KMS-11 (cell line): ENCODE data around the gene SBNO1.
"Not testable (repeated sequence)": the region's sequence is repeated elsewhere in the genome, so short reads cannot be mapped to it uniquely, and the experiment has no call there.

Source experiments
- H2AFZ ChIP-seq: fragments of 200-600 bp; sonication (generic); 2 replicates; pipeline ENCODE4 v1.6.1; 2016; ENCODE audit warnings: antibody characterized with exemption, mixed run types, low read depth
- H3K27ac ChIP-seq: fragments of 200-600 bp; sonication (generic); 2 replicates; pipeline ENCODE4 v1.6.1; 2016; ENCODE audit warnings: mild to moderate bottlenecking, mixed run types
- H3K27me3 ChIP-seq: fragments of 200-600 bp; sonication (generic); 2 replicates; pipeline ENCODE4 v1.6.1; 2017; ENCODE audit warnings: mild to moderate bottlenecking, low read depth, mixed run types, moderate library complexity; ENCODE audit not compliant: insufficient read depth
- H3K36me3 ChIP-seq: fragments of 200-600 bp; sonication (generic); 2 replicates; pipeline ENCODE4 v1.6.1; 2017; ENCODE audit warnings: mild to moderate bottlenecking, mixed run types; ENCODE audit not compliant: insufficient read depth
- H3K4me1 ChIP-seq: fragments of 200-600 bp; sonication (generic); 2 replicates; pipeline ENCODE4 v1.6.1; 2016; ENCODE audit warnings: mild to moderate bottlenecking, low read depth, mixed run types; ENCODE audit not compliant: poor library complexity, severe bottlenecking
- H3K4me2 ChIP-seq: fragments of 200-600 bp; sonication (generic); 2 replicates; pipeline ENCODE4 v1.7.0; 2016; ENCODE audit warnings: mild to moderate bottlenecking, mixed run types
- H3K4me3 ChIP-seq: fragments of 200-600 bp; sonication (generic); IDR thresholded peaks from 2 replicates; pipeline ENCODE4 v1.6.1; 2017; ENCODE audit warnings: low read depth, low read length, mixed read lengths; ENCODE audit not compliant: insufficient read depth
- H3K79me2 ChIP-seq: fragments of 200-600 bp; sonication (generic); 2 replicates; pipeline ENCODE4 v1.6.1; 2016; ENCODE audit warnings: low read depth, mixed run types; ENCODE audit not compliant: insufficient read depth
- H3K9ac ChIP-seq: fragments of 200-600 bp; sonication (generic); 2 replicates; pipeline ENCODE4 v1.6.1; 2016; ENCODE audit warnings: mild to moderate bottlenecking, mixed run types
- H4K20me1 ChIP-seq: fragments of 200-600 bp; sonication (generic); 2 replicates; pipeline ENCODE4 v1.6.1; 2016; ENCODE audit warnings: mild to moderate bottlenecking, mixed run types; ENCODE audit not compliant: insufficient read depth
- TF ChIP-seq, protein P1 (sequence below): fragments of 200-600 bp; sonication (generic); conservative IDR thresholded peaks from 2 replicates; pipeline ENCODE4 v1.6.1; 2017; ENCODE audit warnings: low read depth, mild to moderate bottlenecking, antibody characterized with exemption, low read length, moderate library complexity, mixed read lengths

SBNO1 gene

DNA sequence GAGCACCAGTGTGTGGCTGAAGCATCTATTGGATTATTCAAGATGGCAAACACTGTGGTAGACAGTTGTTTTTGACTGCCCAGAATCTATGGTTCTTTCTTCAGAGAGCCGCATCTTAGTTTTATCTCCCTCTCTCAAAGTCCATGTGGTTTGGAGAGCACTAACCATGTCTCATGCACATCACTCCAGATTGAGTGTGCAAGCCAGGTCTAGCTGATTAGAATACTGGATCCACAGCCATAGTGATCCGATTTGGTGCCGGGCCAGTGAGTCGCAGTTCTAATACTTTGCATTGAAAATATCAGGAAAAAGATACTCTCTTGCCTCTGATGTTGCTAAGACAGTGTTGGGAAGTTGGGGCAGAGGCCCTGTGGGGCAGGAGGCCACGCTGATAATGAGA is 4.6 kb upstream of the SBNO1 start:
- Histone ChIP-seq H3K36me3 (no peaks in the 10 kb centered on the region), H4K20me1 (no peaks in the 10 kb centered on the region), H3K9ac (no peak overlapping the region), H3K4me2 (no peak overlapping the region), H2AFZ (no peak overlapping the region), H3K4me1 (no peaks in the 10 kb centered on the region), H3K79me2 (peaks cover under 1% of the 10 kb centered on the region; the same call in 1 of the 2 replicates), H3K27me3 (no peaks in the 10 kb centered on the region), H3K27ac (no peak overlapping the region), H3K4me3 (no peak overlapping the region)
- TF ChIP-seq, protein P1, sequence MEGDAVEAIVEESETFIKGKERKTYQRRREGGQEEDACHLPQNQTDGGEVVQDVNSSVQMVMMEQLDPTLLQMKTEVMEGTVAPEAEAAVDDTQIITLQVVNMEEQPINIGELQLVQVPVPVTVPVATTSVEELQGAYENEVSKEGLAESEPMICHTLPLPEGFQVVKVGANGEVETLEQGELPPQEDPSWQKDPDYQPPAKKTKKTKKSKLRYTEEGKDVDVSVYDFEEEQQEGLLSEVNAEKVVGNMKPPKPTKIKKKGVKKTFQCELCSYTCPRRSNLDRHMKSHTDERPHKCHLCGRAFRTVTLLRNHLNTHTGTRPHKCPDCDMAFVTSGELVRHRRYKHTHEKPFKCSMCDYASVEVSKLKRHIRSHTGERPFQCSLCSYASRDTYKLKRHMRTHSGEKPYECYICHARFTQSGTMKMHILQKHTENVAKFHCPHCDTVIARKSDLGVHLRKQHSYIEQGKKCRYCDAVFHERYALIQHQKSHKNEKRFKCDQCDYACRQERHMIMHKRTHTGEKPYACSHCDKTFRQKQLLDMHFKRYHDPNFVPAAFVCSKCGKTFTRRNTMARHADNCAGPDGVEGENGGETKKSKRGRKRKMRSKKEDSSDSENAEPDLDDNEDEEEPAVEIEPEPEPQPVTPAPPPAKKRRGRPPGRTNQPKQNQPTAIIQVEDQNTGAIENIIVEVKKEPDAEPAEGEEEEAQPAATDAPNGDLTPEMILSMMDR, result no peak

DNA sequence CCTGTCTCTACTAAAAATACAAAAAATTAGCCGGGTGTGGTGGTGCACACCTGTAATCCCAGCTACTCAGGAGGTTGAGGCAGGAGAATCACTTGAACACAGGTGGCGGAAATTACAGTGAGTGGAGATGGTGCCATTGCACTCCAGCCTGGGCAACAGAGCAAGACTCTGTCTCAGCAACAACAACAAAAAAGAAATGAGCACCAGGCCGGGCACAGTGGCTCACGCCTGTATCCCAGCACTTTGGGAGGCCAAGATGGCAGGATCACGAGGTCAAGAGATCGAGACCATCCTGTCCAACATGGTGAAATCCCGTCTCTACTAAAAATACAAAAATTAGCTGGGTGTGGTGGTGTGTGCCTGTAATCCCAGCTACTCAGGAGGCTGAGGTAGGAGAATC is 3.8 kb upstream of the SBNO1 start:
- H2AFZ ChIP-seq, H3K36me3 ChIP-seq, H3K4me3 ChIP-seq, H3K27ac ChIP-seq, H4K20me1 ChIP-seq, H3K4me2 ChIP-seq, H3K4me1 ChIP-seq, H3K27me3 ChIP-seq, H3K9ac ChIP-seq, H3K79me2 ChIP-seq: not testable (repeated sequence)

DNA sequence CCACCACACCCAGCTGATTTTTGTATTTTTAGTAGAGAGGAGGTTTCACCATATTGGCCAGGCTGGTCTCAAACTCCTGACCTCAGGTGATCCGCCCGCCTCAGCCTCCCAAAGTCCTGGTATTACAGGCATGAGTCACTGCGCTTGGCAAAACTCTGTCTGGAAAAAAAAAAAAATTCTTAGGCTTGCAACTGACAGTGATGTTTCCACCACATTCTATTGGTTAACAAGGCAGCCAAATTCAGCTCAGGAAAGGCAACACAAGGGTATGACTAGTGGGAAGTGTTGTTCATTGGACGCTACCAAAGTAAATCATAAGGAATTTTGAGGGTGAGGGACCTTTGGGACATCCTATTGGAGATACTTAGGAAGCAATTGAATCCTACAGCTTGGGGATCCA is 2.9 kb upstream of the SBNO1 start:
- TF ChIP-seq, protein P1, result no peak
- H3K27ac ChIP-seq, result no peak overlapping the region

DNA sequence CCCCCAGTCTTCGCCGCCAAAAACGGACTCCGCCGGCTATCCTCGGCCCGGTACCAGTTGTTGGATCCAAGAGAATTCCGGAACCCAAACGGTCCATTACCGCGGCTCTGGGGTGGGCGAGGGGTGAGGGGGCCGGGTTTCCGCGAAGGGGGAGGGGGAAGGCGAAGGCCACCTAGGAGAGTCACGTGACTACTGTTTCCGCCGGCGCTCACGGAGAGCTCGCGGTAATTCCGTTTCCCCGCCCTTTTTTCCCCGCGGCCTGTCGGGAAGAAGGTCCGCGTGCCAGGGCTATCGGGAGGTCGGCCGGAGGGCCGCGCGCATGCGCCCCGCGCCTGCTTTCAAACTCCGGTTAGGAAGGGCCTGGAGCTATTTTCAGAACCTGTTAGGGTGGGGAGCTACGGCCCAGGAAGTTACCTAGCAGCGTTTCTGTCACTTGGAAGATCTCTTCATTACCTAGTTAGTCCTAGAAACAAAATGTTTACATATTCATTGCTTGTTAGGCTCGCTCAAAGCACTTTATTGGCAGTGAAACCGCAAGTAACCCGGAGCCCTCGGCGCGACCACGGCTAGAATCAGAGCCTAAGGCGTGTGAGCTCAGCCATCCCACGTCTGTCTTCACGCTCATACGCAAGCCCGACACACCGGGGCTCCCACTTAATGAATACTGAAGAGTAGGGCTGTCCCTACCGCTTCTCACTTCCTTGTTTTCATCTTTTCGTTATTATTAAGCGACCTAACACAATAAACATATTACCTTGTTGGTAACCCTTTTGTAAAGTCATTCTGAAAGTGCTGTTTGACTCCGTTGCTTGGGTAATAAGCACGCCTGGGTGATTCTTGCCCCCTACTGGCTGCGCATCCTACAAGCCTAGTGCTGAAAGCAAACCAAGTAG is 624 bp upstream of the SBNO1 start:
- H3K79me2 ChIP-seq, result peaks cover 40% of the 10 kb centered on the region
- no peak overlapping the region for H3K4me3 ChIP-seq
- H3K36me3 ChIP-seq, result no peaks in the 10 kb centered on the region
- H3K27ac ChIP-seq, result peak overlapping the region; percentile 93
- H4K20me1 ChIP-seq, result no peaks in the 10 kb centered on the region
- H3K27me3 ChIP-seq, result no peaks in the 10 kb centered on the region
- H3K4me1 ChIP-seq, result no peaks in the 10 kb centered on the region
- peak overlapping the region; percentile 77 for H2AFZ ChIP-seq
- peak overlapping the region; percentile 69 for H3K9ac ChIP-seq
- TF ChIP-seq, protein P1, result peak; percentile 79
- H3K4me2 ChIP-seq, result peak overlapping the region; percentile 69

More for the DNA sequence above, 2.9 kb upstream of the SBNO1 start:
- H2AFZ ChIP-seq, result no peak overlapping the region
- no peak overlapping the region for H3K4me3 ChIP-seq
- no peak overlapping the region for H3K4me2 ChIP-seq
- H3K36me3 ChIP-seq, result no peaks in the 10 kb centered on the region
- no peak overlapping the region for H3K9ac ChIP-seq
- no peaks in the 10 kb centered on the region for H3K4me1 ChIP-seq
- H3K79me2 ChIP-seq, result peaks cover 18% of the 10 kb centered on the region
- no peaks in the 10 kb centered on the region for H4K20me1 ChIP-seq
- no peaks in the 10 kb centered on the region for H3K27me3 ChIP-seq
